ENCODE data around the gene CEP85.

DNA sequence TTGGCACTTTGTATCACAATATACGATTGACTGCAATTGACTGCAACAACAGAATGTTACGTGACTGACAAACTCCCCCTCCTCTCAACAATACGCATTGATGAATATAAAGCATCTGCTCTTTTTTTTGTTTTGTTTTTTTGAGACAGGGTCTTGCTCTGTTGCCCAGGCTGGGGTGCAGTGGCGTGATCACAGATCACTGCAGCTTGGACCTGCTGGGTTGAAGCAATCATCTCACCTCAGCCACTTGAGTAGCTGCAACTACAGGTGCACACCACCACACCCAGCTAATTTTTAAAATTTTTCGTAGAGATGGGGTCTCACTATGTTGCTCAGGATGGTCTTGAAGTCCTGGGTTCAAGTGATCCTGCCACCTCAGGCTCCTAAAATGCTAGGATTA lies 21.3 kb upstream of the CEP85 start:
- TF ChIP-seq, protein P1, sequence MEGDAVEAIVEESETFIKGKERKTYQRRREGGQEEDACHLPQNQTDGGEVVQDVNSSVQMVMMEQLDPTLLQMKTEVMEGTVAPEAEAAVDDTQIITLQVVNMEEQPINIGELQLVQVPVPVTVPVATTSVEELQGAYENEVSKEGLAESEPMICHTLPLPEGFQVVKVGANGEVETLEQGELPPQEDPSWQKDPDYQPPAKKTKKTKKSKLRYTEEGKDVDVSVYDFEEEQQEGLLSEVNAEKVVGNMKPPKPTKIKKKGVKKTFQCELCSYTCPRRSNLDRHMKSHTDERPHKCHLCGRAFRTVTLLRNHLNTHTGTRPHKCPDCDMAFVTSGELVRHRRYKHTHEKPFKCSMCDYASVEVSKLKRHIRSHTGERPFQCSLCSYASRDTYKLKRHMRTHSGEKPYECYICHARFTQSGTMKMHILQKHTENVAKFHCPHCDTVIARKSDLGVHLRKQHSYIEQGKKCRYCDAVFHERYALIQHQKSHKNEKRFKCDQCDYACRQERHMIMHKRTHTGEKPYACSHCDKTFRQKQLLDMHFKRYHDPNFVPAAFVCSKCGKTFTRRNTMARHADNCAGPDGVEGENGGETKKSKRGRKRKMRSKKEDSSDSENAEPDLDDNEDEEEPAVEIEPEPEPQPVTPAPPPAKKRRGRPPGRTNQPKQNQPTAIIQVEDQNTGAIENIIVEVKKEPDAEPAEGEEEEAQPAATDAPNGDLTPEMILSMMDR (IDR thresholded peaks at IDR 0.05) = no peak
- TF ChIP-seq POLR2AphosphoS5 (IDR thresholded peaks at IDR 0.05) (no peak), POLR2A (IDR thresholded peaks at IDR 0.05) (no peak)
